ENCODE data around the gene SLC17A8.

The SLC17A8 gene

GRCh38 chr12:100463661-100464060 lies 106.8 kb downstream of the SLC17A8 start:
- DNase-seq (ENCODE audit: low read depth), result no peak
- no peak overlapping the region for H3K4me3 ChIP-seq (replicated peaks; ENCODE audit: low read depth, low read length)
- TF ChIP-seq CTCF (IDR thresholded peaks at IDR 0.05; ENCODE audit: low read length, missing control alignments), result no peak

DNA sequence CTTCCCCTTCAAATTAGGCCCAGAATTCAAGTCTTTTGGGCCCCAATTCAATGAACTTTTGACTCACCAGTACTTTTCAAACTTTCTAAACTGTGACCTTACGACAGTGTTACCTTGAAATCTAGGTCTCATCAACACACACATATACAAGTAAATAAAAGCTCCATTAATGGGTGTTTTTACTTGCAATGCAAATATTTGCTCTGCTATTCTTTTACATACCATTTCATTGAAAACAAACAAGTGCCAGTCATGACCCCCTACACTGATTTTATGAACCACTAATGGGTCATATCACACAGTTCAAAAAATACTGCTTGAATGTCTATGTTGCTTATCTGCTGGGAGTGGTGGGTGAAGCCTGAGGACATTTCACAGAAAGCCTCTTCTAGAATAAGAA lies 107.7 kb downstream of the SLC17A8 start:
- H3K4me3 ChIP-seq (replicated peaks; ENCODE audit: low read depth, low read length), result no peak overlapping the region
- no peak for TF ChIP-seq CTCF (IDR thresholded peaks at IDR 0.05; ENCODE audit: low read length, missing control alignments)
- DNase-seq (ENCODE audit: low read depth), result no peak

GRCh38 chr12:100468126-100468525 lies 111.3 kb downstream of the SLC17A8 start:
- no peak for TF ChIP-seq CTCF (IDR thresholded peaks at IDR 0.05; ENCODE audit: low read length, missing control alignments)
- no peak overlapping the region for H3K4me3 ChIP-seq (replicated peaks; ENCODE audit: low read depth, low read length)
- DNase-seq (ENCODE audit: low read depth), result no peak

All from fibroblast of pulmonary artery (primary cell).